Spinal cord (tissue), 10 donors: ENCODE data around the gene ZNG1B. TPM values are rescaled to one million over a fixed set of nuclear protein-coding genes. Genes with fewer than 3 reads are reported as not detected.
"Not testable (repeated sequence)": the region's sequence is repeated elsewhere in the genome, so short reads cannot be mapped to it uniquely, and the experiment has no call there.

Source experiments
- DNase-seq, 6 donors: peaks; one replicate each; pipeline versions ENCODE4 v3.0.0 to v3.0.0-alpha.2; 2013 to 2015; ENCODE audit warnings: low spot score in 6 of 6, low read depth in 4 of 6
- H3K27ac ChIP-seq: one replicate; pipeline ENCODE4 v1.5.1; 2013; ENCODE audit warnings: low read depth, low read length, control low read depth
- H3K27me3 ChIP-seq: one replicate; pipeline ENCODE4 v1.6.1; 2013; ENCODE audit warnings: low read length; ENCODE audit not compliant: control insufficient read depth, insufficient read depth
- H3K36me3 ChIP-seq: one replicate; pipeline ENCODE4 v1.6.1; 2013; ENCODE audit warnings: low read length; ENCODE audit not compliant: control insufficient read depth, insufficient read depth
- H3K4me1 ChIP-seq: one replicate; pipeline ENCODE4 v1.6.1; 2013; ENCODE audit warnings: low read length; ENCODE audit not compliant: control insufficient read depth, insufficient read depth
- H3K4me3 ChIP-seq: one replicate; pipeline ENCODE4 v1.5.1; 2013; ENCODE audit warnings: low read depth, low read length, control low read depth
- H3K9me3 ChIP-seq: one replicate; pipeline ENCODE4 v1.6.1; 2013; ENCODE audit warnings: low read length; ENCODE audit not compliant: control insufficient read depth, insufficient read depth
- WGBS: methylation state at CpG from one replicate; pipeline ENCODE4 v1.1.5; 2013; ENCODE audit warnings: missing lambda C conversion rate; ENCODE audit not compliant: insufficient coverage; 5-methylcytosine and 5-hydroxymethylcytosine counted together
- polyA plus RNA-seq, 2 donors: library from polyadenylated mRNA; unstranded; fragments of 120-200 nt; gene quantifications; one replicate each; pipeline ENCODE4 v1.2.1, GENCODE V29; 2013; ENCODE audit not compliant: insufficient read length in 2 of 2
- total RNA-seq, 2 donors: library from RNA; depleted of rRNA in 1 of 2; stranded (reverse); fragments of 120-200 nt in 1 of 2; fragments of >200 nt in 1 of 2; gene quantifications; one replicate each; pipeline versions ENCODE4 v1.2.3 to v1.2.4, GENCODE V29; 2013 to 2014
- donor health status: healthy.

ZNG1B gene
- total and polyA plus RNA-seq, 4 donors = 38.8 to 57.3 (median 48.5) TPM

DNA sequence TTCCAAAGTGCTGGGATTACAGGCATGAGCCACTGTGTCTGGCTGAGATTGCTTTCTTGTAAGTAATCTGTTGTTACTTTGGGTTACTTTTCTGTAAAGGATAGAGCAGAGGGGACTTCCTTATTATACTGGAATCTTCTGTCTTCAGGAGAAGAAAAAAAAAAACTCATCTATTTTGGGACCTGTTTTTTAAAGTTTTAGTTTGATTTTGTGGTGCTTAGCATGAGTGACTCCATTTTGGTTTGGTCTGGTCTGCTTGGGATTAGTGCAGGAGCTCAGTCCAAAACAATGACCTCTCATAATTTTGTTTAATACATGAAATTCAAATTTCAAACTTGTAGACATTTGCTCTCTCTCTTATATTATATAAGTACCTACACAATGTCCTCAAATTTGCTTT is 4.0 kb upstream of the ZNG1B start:
- not testable (repeated sequence) for H3K36me3 ChIP-seq, H3K4me1 ChIP-seq, H3K9me3 ChIP-seq, DNase-seq, H3K4me3 ChIP-seq, H3K27ac ChIP-seq, H3K27me3 ChIP-seq

- not testable (repeated sequence) for H3K4me1 ChIP-seq, H3K9me3 ChIP-seq, H3K4me3 ChIP-seq, H3K27ac ChIP-seq, H3K36me3 ChIP-seq, DNase-seq, H3K27me3 ChIP-seq
These were observed 28.3 kb downstream of the ZNG1B start for GRCh38 chr2:113465770-113466169.

- H3K36me3 ChIP-seq, DNase-seq, H3K4me3 ChIP-seq, H3K27me3 ChIP-seq, H3K4me1 ChIP-seq, H3K9me3 ChIP-seq, H3K27ac ChIP-seq: not testable (repeated sequence)
- WGBS = no CpG with 5 or more reads among the region's 24 CpGs
These were observed 39.3 kb downstream of the ZNG1B start for GRCh38 chr2:113476688-113477368.

GRCh38 chr2:113496527-113496926 is 59.0 kb downstream of the ZNG1B start:
- not testable (repeated sequence) for H3K9me3 ChIP-seq, DNase-seq, H3K4me3 ChIP-seq, H3K4me1 ChIP-seq, H3K36me3 ChIP-seq, H3K27ac ChIP-seq
- WGBS = no CpG with 5 or more reads among the region's 13 CpGs
- H3K27me3 ChIP-seq = peaks cover 15% of the 10 kb centered on the region

DNA sequence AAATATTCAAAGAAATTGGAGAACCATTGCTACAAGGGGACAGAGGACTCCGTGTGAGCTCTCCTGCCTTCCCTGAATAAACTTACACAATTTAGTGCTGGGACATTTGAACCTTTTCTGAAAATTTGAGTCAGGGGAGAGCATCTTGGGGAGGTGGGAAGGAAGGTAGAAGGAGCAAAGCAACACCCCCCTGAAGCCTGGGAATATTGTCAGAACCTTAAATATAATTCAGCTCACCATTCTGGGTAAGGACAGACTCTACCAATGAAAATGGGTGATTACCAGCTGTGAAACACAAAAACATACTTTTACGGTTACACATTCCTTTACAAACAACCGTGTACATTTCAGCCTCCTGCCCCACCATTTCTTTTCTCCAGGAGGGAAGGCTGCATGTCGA is 60.9 kb downstream of the ZNG1B start, which contains the start of gene FOXD4L1:
TSS of gene FOXD4L1 (plus strand) at position 301 of the 400 bp plus-strand sequence. CDS start 592 bp downstream, outside the sequence.
- no CpG with 5 or more reads among the region's 4 CpGs for WGBS

GRCh38 chr2:113499019-113499885 is 61.8 kb downstream of the ZNG1B start:
- no CpG with 5 or more reads among the region's 62 CpGs for WGBS
- H3K9me3 ChIP-seq = not testable (repeated sequence)
- H3K4me1 ChIP-seq = peaks cover 21% of the 10 kb centered on the region

More for the DNA sequence above, 60.9 kb downstream of the ZNG1B start, which contains the start of gene FOXD4L1:
- H3K36me3 ChIP-seq, H3K9me3 ChIP-seq, H3K27ac ChIP-seq, DNase-seq, H3K4me3 ChIP-seq: not testable (repeated sequence)
- Histone ChIP-seq H3K27me3 (peaks cover 30% of the 10 kb centered on the region), H3K4me1 (peaks cover 17% of the 10 kb centered on the region)

GRCh38 chr2:113499886-113500722 is 62.6 kb downstream of the ZNG1B start:
- H3K27me3 ChIP-seq = peaks cover 40% of the 10 kb centered on the region
- H3K27ac ChIP-seq, H3K9me3 ChIP-seq, DNase-seq, H3K36me3 ChIP-seq, H3K4me3 ChIP-seq: not testable (repeated sequence)
- no CpG with 5 or more reads among the region's 56 CpGs for whole genome bisulfite sequencing
- peaks cover 21% of the 10 kb centered on the region for H3K4me1 ChIP-seq

More at GRCh38 chr2:113499019-113499885, 61.8 kb downstream of the ZNG1B start:
- peaks cover 37% of the 10 kb centered on the region for H3K27me3 ChIP-seq
- not testable (repeated sequence) for DNase-seq, H3K36me3 ChIP-seq, H3K4me3 ChIP-seq, H3K27ac ChIP-seq

DNA sequence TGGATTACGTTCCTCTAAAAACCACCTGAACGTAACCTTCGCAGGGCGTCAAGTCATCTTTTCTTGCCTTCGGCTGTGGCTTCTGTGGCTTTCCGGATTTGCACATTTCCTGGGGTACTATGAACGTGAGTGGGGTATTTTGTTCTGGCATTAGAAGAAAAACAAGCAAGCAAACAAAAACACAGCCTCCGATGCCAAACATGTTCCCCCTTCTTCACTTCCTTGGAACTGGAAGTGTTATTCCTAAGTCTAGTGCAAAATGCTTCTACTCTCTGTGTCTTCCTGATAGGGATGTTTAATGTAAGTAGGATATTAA is 63.2 kb downstream of the ZNG1B start:
- DNase-seq, H3K9me3 ChIP-seq, H3K27ac ChIP-seq, H3K4me3 ChIP-seq, H3K36me3 ChIP-seq: not testable (repeated sequence)
- peaks cover 21% of the 10 kb centered on the region for H3K4me1 ChIP-seq
- no CpG with 5 or more reads among the region's 8 CpGs for WGBS
- H3K27me3 ChIP-seq = peaks cover 42% of the 10 kb centered on the region

- not testable (repeated sequence) for H3K27ac ChIP-seq, H3K36me3 ChIP-seq, H3K9me3 ChIP-seq
- no CpG with 5 or more reads among the region's 73 CpGs for WGBS
- Histone ChIP-seq H3K27me3 (peaks cover 42% of the 10 kb centered on the region), H3K4me1 (peaks cover 21% of the 10 kb centered on the region), H3K4me3 (peak overlapping the region; percentile 26)
- DNase-seq = peak in 1 of 6 donors; percentile 10
These were observed 65.0 kb downstream of the ZNG1B start for GRCh38 chr2:113502216-113503093.
